Measurements from ENCODE around the gene PRRT1. TPM values are rescaled to one million over a fixed set of nuclear protein-coding genes. Genes with fewer than 3 reads are reported as not detected.

Gene PRRT1
- polyA plus RNA-seq, 2 of the 4 experiments (the other 2 are of a cell fraction), result 0.19 to 0.63 TPM

DNA sequence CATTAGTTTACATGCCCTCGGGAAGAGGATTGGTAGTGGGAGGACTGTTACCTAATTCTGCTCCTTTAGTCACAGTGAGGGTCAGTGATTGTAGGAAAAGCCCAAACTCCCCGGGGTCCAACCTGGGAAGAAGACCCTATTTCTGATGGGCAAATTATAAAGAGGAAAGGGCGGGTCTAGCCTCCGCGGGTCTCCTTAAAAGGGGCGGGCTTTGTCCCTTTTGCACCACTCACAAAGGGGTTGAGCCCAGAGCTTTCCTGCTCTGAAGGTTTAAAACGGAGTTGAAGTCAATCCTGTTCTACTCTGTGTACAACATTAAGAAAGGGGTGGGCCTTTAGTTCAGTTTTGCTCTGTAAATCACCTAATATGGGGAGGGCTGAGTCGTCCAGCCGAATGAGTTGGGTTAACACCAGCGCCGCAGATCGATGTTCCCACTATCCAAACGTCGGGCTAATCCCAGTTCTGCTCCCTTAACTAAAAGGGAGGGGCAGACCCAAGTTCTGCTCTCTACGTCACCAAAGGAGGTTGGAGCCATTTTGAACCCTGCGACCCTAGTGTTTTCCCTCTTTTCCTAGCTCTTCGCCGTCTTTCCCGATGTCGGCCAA, 25.5 kb upstream of the PRRT1 start (continued):
- TF ChIP-seq JUN (IDR thresholded peaks at IDR 0.05) (peak in 1 of 2 experiments; percentile 36; a peak in 2 of 5 replicates), EHMT2 (IDR thresholded peaks at IDR 0.05; ENCODE audit: low read depth) (no peak)
- TF ChIP-seq, protein P1, sequence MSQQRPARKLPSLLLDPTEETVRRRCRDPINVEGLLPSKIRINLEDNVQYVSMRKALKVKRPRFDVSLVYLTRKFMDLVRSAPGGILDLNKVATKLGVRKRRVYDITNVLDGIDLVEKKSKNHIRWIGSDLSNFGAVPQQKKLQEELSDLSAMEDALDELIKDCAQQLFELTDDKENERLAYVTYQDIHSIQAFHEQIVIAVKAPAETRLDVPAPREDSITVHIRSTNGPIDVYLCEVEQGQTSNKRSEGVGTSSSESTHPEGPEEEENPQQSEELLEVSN (IDR thresholded peaks at IDR 0.05; ENCODE audit: borderline replicate concordance, low read depth), result 0 out of 2 replicates have a peak, but pooled peaks have one; percentile 70

DNA sequence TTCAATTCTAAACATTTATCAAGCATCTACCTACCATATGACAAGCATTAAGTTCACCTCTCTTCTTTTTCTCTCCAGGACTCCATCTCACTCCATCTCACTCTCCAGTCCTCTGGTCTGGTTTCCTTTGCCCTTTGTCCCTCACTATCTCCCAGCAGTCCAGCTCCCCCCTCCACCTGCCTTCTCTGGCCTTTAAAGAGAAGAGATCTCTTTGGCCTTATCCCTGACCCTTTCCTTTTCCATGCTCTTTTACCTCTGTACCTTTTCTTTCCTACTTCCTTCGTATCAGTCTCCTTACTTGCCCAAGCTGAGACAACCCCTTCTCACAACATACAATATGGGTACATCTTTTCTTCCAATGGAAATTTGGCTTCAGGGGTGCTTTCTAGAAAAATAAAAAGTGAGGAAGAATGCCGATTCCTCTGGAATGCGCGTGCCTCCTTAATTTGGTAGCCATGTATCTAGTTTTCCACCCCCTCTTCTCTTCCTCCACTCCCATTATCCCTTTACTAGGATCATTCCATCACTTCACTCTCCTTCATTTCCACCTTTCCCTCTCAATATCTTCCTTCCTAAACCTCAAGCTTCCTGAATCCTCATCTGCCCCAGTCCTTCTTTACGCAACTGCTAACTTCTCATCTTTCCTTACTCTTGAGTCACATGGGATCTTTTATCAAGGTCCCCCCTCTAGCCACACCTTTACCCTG, 24.9 kb upstream of the PRRT1 start:
- H3K9me3 ChIP-seq, result no peaks in the 10 kb centered on the region
- CTCF ChIA-PET, result interaction anchor here (0.9 to 1.4 kb wide), 4 partner anchors 19 to 59 kb away, joined by 3 to 4 read pairs (median 4); no protein-coding TSS in a partner anchor
- peak overlapping the region; percentile 100 for H3K4me3 ChIP-seq
- POLR2A ChIA-PET, result interaction anchor here (0.5 to 2.5 kb wide), 7 partner anchors 11 to 269 kb away, joined by 3 to 24 read pairs (median 6); partner anchors contain the start of genes FKBPL and PBX2
- WGBS (ENCODE audit: missing lambda C conversion rate), result 38% methylated on average over 5 of the region's 5 CpGs
- H3K4me2 ChIP-seq, result peak overlapping the region; percentile 93
- peak overlapping the region; percentile 97 to 99 for H3K27ac ChIP-seq
- DNase-seq (ENCODE audit: low read depth in 1 of 2, low spot score in 1 of 2) (peak in 1 of 2 experiments; percentile 51), ATAC-seq (peak; percentile 0 to 14; a peak in 4 of 6 replicates), FAIRE-seq (no peak)
- peaks cover 20% of the 10 kb centered on the region for H3K4me1 ChIP-seq
- TF ChIP-seq, protein P2, sequence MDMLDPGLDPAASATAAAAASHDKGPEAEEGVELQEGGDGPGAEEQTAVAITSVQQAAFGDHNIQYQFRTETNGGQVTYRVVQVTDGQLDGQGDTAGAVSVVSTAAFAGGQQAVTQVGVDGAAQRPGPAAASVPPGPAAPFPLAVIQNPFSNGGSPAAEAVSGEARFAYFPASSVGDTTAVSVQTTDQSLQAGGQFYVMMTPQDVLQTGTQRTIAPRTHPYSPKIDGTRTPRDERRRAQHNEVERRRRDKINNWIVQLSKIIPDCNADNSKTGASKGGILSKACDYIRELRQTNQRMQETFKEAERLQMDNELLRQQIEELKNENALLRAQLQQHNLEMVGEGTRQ (IDR thresholded peaks at IDR 0.05), result 0 out of 2 replicates have a peak, but pooled peaks have one; percentile 15
- no peak for TF ChIP-seq TFCP2L1 (CRISPR knock-in tag; IDR thresholded peaks at IDR 0.05)
- no peak for TF ChIP-seq CBX2 (IDR thresholded peaks at IDR 0.05; ENCODE audit: borderline replicate concordance, low read depth)
- TF ChIP-seq CBX8 (IDR thresholded peaks at IDR 0.05), result no peak
- TF ChIP-seq SREBF2 (IDR thresholded peaks at IDR 0.05), result no peak
- TF ChIP-seq CEBPB (IDR thresholded peaks at IDR 0.05), result 0 out of 4 replicates have a peak, but pooled peaks of 1 of the 2 experiments have one; percentile 12
- no peak for TF ChIP-seq TP53 (CRISPR knock-in tag; IDR thresholded peaks at IDR 0.05)
- no peak for TF ChIP-seq CHD2 (IDR thresholded peaks at IDR 0.05; ENCODE audit: low read length, partially characterized antibody)
- no peak for TF ChIP-seq HEYL (CRISPR knock-in tag; IDR thresholded peaks at IDR 0.05)
- TF ChIP-seq MYC (IDR thresholded peaks at IDR 0.05; ENCODE audit: borderline replicate concordance, low read length), result no peak
- no peak for TF ChIP-seq NPAS2 (CRISPR knock-in tag; IDR thresholded peaks at IDR 0.05; ENCODE audit: borderline replicate concordance)

DNA sequence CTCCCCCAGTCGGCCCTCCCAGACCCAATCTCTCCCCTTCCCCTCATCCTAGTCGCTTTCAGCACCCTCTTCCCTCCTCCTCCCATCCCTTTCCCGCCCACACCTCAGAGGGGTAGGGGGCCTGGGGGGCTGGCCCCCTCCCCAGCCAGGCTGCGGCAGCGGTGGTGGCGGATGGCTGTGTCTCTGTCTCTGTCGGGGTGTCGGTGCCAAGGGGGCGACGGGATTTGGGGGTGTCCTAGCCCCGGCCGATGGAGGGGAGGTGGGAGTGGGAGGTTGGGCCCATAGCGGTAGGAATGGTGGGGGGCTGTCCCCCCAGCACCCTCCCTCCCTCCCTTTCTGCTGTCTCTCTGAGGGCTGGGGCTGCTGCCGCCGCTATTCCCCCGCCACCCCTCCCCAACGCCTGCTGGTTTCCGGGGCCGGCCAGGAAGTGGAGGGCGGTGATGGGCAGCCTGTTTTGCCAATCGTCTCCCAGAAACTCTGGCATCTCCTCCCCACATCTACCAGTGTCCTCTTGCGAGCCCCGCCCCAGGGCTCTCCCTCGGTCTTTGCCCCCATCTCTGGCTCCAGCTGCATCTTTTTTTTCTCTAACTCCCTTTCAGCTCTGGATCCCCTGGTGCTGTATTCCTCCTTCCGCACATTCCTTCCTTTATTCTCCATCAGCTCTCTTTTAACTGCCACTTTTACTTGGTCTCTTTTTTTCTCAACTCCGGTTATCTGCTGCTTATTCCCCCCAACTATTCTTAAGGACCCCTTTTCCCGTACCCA, 24.2 kb upstream of the PRRT1 start, which contains the start of gene AGPAT1:
Gene AGPAT1, minus strand, starts transcription at position 374 of the 765 bp plus-strand sequence. CDS start 4,588 bp downstream, outside the sequence.
- ChIA-PET CTCF (interaction anchor here (1.1 to 1.4 kb wide), 2 partner anchors 21 to 57 kb away, joined by 3 read pairs; no protein-coding TSS in a partner anchor), POLR2A (interaction anchor here (0.5 to 2.5 kb wide), 4 partner anchors 20 to 269 kb away, joined by 3 to 24 read pairs (median 7); partner anchors contain the start of gene ATF6B)
- peak; percentile 90 to 93 for DNase-seq (ENCODE audit: low read depth in 1 of 2, low spot score in 1 of 2)
- ATAC-seq, result peak; percentile 71 to 79
- Histone ChIP-seq H3K4me1 (peaks cover 20% of the 10 kb centered on the region), H3K9me3 (no peaks in the 10 kb centered on the region), H3K4me3 (peak within 1 kb of the TSS; percentile 100), H3K27ac (peak within 1 kb of the TSS; percentile 97 to 99), H3K4me2 (peak within 1 kb of the TSS; percentile 93)
- no peak for FAIRE-seq
- WGBS (ENCODE audit: missing lambda C conversion rate), result 8% methylated on average over 10 of the region's 27 CpGs
- TF ChIP-seq MAZ (IDR thresholded peaks at IDR 0.05; ENCODE audit: borderline replicate concordance, low read depth, low read length) (no peak), NPAS2 (CRISPR knock-in tag; IDR thresholded peaks at IDR 0.05; ENCODE audit: borderline replicate concordance) (no peak), POLR2A (IDR thresholded peaks at IDR 0.05; ENCODE audit: low read length) (peak; percentile 40), EHMT2 (IDR thresholded peaks at IDR 0.05; ENCODE audit: low read depth) (no peak), HOXA7 (CRISPR knock-in tag; IDR thresholded peaks at IDR 0.05) (no peak), BHLHE40 (IDR thresholded peaks at IDR 0.05; ENCODE audit: low read depth, low read length) (no peak), HOXB13 (CRISPR knock-in tag; IDR thresholded peaks at IDR 0.05; ENCODE audit: low read depth) (no peak), JUN (IDR thresholded peaks at IDR 0.05) (peak; percentile 32 to 56; a peak in 1 of 5 replicates), MYC (IDR thresholded peaks at IDR 0.05; ENCODE audit: borderline replicate concordance, low read length) (no peak), TFCP2L1 (CRISPR knock-in tag; IDR thresholded peaks at IDR 0.05) (no peak)
- TF ChIP-seq, protein P3, sequence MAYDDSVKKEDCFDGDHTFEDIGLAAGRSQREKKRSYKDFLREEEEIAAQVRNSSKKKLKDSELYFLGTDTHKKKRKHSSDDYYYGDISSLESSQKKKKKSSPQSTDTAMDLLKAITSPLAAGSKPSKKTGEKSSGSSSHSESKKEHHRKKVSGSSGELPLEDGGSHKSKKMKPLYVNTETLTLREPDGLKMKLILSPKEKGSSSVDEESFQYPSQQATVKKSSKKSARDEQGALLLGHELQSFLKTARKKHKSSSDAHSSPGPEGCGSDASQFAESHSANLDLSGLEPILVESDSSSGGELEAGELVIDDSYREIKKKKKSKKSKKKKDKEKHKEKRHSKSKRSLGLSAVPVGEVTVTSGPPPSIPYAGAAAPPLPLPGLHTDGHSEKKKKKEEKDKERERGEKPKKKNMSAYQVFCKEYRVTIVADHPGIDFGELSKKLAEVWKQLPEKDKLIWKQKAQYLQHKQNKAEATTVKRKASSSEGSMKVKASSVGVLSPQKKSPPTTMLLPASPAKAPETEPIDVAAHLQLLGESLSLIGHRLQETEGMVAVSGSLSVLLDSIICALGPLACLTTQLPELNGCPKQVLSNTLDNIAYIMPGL (CRISPR knock-in tag; IDR thresholded peaks at IDR 0.05; ENCODE audit: borderline replicate concordance), result no peak
- TF ChIP-seq, protein P4, sequence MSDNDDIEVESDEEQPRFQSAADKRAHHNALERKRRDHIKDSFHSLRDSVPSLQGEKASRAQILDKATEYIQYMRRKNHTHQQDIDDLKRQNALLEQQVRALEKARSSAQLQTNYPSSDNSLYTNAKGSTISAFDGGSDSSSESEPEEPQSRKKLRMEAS (IDR thresholded peaks at IDR 0.05), result no peak
- TF ChIP-seq, protein P5, sequence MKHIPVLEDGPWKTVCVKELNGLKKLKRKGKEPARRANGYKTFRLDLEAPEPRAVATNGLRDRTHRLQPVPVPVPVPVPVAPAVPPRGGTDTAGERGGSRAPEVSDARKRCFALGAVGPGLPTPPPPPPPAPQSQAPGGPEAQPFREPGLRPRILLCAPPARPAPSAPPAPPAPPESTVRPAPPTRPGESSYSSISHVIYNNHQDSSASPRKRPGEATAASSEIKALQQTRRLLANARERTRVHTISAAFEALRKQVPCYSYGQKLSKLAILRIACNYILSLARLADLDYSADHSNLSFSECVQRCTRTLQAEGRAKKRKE (CRISPR knock-in tag; IDR thresholded peaks at IDR 0.05; ENCODE audit: low read depth), result no peak
- TF ChIP-seq, protein P2 (IDR thresholded peaks at IDR 0.05), result no peak
- TF ChIP-seq, protein P6, sequence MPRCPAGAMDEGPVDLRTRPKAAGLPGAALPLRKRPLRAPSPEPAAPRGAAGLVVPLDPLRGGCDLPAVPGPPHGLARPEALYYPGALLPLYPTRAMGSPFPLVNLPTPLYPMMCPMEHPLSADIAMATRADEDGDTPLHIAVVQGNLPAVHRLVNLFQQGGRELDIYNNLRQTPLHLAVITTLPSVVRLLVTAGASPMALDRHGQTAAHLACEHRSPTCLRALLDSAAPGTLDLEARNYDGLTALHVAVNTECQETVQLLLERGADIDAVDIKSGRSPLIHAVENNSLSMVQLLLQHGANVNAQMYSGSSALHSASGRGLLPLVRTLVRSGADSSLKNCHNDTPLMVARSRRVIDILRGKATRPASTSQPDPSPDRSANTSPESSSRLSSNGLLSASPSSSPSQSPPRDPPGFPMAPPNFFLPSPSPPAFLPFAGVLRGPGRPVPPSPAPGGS (IDR thresholded peaks at IDR 0.05), result peak; percentile 37; the same call in 1 of the 3 replicates
